GM19438 (cell line): ENCODE measurements around the gene C17orf107.
"Not testable (repeated sequence)": the region's sequence is repeated elsewhere in the genome, so short reads cannot be mapped to it uniquely, and the experiment has no call there.

Experiments used
- ATAC-seq: cut with Tn5 transposase; IDR thresholded peaks from one replicate; pipeline ENCODE4 v1.9.1; 2021; ENCODE audit warnings: low read depth; ENCODE audit not compliant: unreplicated experiment

C17orf107 gene

DNA sequence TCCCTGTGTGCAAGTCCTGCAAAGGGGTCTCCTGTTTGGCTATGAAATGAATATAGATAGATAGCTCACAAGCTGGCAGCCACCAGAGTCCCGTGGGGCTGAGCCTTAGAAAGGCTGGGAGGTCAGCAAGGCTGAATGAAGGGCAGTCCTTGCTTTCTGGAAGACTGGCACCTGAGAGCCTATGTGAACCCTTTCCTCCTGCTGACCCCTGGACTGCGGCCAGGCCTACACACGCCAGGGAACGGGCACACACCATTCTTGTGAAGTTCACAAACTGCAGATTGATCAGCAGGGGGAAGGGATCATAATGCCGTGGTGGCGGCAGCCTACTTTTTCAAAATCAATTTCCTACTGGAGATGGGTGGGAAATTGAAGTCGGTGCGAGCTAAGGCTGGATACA, 985 bp upstream of the C17orf107 start:
- ATAC-seq: no peak

- no peak for ATAC-seq
Observed at GRCh38 chr17:4898927-4899326, 409 bp upstream of the C17orf107 start.

GRCh38 chr17:4900231-4901107, 1.1 kb downstream of the C17orf107 start:
- ATAC-seq: no peak

DNA sequence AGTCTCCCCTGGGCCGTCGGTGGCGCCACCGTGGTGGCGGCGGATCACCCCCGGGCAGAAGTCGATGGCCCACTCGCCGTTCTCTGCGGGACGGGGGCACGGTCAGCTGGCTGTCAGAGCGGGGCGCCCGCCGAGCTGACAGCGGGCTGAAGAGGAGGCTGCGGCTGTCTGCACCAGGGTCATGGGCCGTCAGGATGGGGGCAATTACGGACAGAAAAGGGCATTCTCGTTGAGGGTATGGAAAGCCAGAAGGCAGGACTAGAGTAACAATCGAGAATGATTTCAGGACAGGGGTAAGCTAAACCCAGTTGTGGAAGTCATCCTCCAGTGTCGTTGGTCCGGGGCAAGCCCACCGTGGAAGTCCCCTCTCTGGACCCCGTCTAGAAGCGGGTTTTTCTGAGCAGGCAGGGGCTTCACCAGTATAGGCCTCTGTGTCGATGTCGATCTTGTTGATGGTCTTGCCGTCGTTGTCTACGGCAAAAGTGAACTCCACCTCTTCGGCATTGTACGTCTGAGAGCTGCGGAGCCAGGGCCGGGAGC, 1.8 kb downstream of the C17orf107 start:
- ATAC-seq: no peak

DNA sequence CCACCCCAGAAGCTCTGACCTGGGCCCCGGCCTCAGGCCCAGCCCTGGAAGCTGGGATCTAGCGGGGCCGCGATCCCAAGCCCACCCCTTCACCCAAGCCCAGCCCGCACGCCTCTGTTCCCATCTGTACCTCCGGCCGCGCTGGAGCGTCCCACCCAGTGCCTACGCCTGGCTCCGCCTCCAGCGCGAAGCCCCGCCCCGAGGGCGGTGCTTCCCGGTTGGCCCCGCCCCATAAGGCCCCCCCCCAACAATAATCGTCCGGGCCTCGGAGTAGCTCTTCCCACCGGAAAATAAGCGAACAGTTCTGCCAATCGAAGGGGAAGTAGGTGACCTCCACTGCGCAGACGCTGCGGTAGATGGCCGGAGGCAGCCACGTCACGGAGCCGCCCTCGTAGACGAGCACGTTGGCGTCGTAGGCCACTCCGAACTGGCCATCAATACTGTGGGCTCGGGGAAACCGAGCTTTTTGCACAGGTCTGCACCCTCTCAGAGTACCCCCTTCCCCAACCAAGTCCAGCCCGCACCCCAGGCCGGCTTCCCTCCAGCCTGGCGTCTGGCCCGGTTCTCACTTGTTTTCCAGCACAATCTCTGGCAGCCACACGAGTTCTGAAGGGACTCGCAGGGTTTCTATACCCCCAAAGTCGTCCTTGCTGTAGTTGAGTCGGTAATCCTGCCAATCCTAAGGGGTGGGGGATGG, 2.5 kb downstream of the C17orf107 start:
- ATAC-seq: no peak

GRCh38 chr17:4902540-4902939, 3.2 kb downstream of the C17orf107 start:
- ATAC-seq: no peak

- ATAC-seq: no peak
Observed at GRCh38 chr17:4903051-4903818, 3.9 kb downstream of the C17orf107 start, which contains the start of gene CHRNE. Gene CHRNE (minus strand): TSS chr17:4903098. CDS start chr17:4903063, 35 bp downstream.

- ATAC-seq: not testable (repeated sequence)
Observed at GRCh38 chr17:4906642-4907041, 7.3 kb downstream of the C17orf107 start.

DNA sequence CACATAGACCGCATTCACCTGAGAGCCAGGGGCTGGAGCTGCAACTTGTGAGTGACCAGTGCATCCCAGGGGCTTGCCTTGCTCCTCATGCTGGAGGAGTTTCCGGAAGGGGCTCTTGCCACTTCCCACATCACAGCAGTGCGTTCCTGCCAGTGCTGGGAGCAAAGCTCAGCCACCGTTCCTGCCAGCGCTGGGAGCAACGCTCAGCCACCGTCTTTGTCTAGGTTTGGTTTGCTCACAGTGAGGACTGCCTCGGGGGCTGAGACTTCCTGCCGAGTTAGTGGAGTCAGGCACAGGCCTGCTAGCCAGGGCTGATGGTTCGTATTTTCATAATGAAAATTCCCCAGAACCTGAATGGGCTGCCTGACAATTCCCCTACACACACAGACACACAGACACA, 9.0 kb downstream of the C17orf107 start:
- ATAC-seq: no peak

GRCh38 chr17:4908711-4909496, 9.6 kb downstream of the C17orf107 start:
- no peak for ATAC-seq

GRCh38 chr17:4913994-4914393, 14.7 kb downstream of the C17orf107 start:
- ATAC-seq: no peak

- not testable (repeated sequence) for ATAC-seq
Observed at GRCh38 chr17:4914551-4914950, 15.2 kb downstream of the C17orf107 start.

DNA sequence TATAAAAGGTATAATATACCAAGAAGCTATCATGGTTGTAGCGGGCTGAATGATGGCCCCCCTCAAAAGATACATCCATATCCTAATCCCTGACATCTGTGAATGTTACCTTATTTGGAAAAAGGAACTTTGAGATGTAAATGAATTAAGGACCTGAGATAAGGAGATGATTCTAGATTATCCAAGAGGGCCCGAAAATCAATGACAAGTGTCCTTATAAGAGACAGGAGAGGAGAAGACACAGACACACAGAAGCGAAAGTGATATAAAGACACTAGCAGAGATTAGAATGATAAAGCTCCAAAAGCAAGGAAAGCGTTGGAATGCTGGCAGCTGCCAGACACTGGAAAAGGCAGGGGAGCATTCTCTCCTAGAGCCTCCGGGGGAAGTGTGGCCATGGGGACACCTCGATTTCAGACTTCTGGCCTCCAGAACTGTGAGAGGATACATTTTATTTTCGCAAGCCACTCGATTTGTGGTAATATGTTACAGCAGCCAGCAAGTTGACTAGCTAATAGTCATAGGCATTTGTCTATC, 20.2 kb downstream of the C17orf107 start:
- no peak for ATAC-seq

DNA sequence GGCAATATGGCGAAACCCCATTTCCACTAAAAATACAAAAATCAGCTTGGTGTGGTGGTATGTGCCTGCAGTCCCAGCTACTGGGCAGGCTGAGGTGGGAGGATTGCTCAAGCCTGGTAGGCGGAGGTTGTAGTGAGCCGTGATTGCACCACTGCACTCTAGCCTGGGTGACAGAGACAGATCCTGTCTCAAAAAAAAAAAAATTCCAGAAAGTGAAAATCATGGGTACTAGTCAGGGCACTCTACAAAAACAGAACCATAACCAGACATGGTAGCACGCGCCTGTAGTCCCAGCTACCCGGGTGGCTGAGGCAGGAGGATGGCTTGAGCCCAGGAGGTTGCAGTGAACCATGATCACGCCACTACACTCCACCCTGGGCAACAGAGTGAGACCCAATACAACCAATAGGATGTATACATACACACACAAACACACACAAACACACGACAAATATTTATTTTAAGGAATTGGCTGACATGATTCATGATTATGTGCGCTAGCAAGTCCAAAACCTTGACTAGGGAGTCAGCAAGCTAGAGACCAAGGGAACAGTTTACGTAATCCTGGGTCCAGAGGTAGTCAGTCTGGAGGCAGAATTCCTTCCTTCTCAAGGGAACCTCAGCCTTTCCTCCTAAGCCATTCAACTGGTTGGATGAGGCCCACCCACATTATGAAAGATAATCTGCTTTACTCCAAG, 21.2 kb downstream of the C17orf107 start:
- no peak for ATAC-seq

- no peak for ATAC-seq
Observed at GRCh38 chr17:4921320-4921719, 22.0 kb downstream of the C17orf107 start.

- not testable (repeated sequence) for ATAC-seq
Observed at GRCh38 chr17:4926577-4927335, 27.4 kb downstream of the C17orf107 start.

DNA sequence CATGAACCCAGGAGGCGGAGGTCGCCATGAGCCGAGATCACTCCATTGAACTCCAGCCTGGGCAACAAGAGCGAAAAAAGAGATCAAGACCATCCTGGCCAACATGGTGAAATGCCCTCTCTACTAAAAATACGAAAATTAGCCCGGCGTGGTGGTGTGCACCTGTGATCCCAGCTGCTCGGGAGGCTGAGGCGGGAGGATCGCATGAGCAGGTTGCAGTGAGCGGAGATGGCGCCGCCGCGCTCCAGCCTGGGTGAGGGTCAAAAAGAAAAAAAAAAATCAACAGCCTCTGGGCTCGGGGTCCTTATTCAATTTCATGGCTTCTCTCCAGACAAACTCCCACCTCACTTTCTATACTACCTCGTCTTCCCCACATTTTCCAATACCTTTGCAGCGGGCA, 29.5 kb downstream of the C17orf107 start:
- ATAC-seq: no peak

DNA sequence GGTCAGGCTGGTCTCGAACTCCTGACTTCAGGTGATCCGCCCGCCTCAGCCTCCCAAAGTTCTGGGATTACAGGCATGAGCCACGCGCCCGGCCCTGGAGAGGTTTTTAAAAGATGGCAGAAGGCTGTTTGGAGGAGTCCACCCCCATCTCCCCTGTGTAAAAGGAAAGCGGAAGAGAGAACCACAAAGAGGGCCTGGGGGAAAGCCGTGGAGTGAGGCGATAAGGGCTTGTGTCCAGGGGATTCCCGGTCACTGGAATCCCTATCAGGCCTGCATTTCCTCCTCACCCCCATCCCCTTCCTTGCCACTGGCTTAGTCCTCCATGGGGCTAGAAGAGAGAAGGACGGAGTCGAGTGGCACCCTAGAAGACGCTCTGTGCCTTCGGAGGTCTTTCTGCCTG, 32.6 kb downstream of the C17orf107 start, which contains the start of gene GP1BA:
Gene GP1BA (plus strand): TSS at position 315 of the 400 bp plus-strand sequence. CDS start 328 bp downstream, outside the sequence.
- ATAC-seq: no peak
